PC-3 (cell line): ENCODE data around the gene E2F8.

Experiments
- CTCF ChIP-seq: fragments of 300-600 bp; sonication (generic); conservative IDR thresholded peaks from 2 replicates; pipeline ENCODE4 v1.5.1; 2017; ENCODE audit warnings: antibody characterized with exemption, low read depth, mild to moderate bottlenecking, low read length
- EZH2 ChIP-seq: fragments of 300-600 bp; sonication (generic); IDR thresholded peaks from one replicate; pipeline ENCODE4 v1.6.1; 2017; ENCODE audit warnings: antibody characterized with exemption, mild to moderate bottlenecking, low read length; ENCODE audit not compliant: unreplicated experiment

GRCh38 chr11:19218786-19219460 lies 21.8 kb downstream of the E2F8 start:
- TF ChIP-seq CTCF (no peak), EZH2 (no peak)
